ENCODE results near the gene ENDOG.
"Not testable (repeated sequence)": the region's sequence is repeated elsewhere in the genome, so short reads cannot be mapped to it uniquely, and the experiment has no call there.

The ENDOG gene

DNA sequence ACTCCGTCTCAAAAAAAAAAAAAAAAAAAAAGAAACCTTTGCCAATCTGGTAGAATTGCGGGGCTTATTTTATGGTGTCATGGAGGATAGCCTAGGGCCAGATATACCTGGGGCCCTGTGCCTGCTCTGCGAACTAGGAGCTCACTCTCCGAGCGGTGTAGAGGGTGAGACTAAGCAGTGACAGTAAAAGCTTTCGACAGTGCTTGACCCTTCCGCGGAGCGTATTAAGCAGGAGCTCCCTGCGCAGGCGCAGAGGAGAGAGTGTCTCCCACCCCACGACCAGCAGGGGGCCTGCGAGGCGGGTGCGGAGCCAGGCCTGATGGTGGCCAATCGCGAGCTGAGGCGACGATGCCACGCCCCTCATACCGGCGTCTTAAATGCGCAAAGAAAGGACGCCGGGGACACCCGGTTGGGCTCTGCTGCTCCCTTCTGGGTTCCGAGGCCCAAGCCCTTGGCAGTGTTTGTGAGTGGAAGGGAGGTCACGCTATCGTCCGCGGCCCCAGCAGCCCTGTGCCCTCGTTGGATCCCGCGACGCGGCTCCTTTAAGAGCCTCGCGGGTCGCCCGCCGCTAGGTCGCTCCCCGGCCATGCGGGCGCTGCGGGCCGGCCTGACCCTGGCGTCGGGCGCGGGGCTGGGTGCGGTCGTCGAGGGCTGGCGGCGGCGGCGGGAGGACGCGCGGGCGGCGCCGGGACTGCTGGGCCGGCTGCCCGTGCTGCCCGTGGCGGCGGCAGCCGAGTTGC is at the start of gene ENDOG:
Gene ENDOG (plus strand): TSS at position 402 of the 740 bp plus-strand sequence. CDS start 185 bp downstream, at position 587.
- DNase-seq (ENCODE audit: low spot score) = peak; percentile 99

DNA sequence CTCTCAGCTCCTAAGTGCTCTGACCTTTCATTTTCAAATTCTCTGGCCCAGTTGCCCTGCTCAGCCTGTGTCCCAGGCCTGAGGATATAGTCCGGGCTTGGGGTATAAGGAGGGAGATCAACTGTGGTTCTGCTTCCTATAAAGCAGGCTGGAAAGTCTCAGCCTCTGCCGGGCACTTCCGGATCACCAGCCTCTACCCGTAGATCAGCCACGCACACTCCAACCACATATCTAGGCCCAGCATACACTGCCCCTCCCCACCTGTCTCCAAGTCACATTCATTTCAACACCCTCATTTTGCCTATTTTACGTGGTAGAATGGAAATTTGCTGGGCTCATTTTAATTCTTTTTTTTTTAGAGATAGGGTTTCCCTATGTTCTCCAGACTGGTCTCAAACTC is 49.7 kb upstream of the ENDOG start:
- no peak for DNase-seq (ENCODE audit: low spot score)

DNA sequence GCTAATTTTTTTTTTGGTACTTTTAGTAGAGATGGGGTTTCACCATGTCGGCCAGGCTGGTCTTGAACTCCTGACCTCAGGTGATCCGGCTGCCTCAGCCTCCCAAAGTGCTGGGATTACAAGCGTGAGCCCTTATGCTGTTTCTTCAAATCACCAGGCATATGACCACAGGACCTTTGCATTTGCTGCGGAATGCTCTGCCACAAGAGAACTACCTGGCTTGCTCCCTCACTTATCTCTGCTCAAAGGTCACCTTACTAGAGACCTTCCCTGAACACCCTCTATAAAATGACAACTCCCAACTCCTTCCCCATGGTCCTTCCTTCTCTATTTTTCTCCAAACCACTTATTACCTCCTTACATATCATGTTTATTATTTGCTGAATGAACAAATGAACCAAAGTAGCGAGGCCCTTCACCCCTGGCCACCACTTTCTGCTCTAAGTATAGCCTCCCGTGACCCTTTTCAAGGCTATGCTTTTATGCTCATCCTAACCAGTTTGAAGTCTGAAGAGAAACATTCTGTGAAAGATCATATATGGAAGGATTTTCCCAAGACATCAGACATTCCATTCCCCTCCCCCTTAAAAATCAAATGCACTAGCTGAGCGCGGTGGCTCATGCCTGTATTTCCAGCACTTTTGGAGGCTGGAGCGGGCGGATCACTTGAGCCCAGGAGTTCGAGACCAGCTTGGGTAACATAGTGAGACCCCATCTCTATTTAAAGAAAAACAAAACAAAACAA is 47.8 kb upstream of the ENDOG start:
- no peak for DNase-seq (ENCODE audit: low spot score)

DNA sequence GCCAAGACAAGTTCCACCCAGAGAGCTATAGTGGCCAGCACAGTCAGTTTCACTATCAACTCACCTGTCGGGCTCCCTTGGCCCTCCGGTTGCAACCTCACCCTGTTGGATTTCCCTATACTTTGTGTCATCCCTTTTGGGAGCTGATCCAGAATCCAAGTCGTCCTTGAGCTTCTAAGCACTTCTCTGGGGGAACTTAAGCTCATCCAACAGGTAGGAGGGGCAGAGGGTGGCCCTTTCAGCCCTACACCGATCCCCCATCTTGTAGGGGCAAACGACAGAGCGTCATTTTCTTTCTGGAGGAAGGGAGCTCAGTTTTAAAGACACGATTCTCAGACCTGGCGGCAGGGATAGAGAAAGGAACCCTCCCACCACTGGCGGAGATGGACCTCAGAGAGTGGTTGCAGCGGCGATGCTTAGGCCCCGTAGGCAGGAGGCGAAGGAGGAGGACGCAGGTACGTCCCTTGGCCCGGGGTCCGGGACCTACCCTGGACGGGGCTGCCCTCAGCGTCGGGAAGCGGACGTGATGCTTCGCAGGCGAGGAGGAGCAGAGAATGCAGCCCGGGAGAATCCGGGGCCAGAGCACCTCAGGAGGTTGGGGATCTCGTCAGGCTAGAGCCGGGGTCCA is 47.1 kb upstream of the ENDOG start:
- peak; percentile 43 for DNase-seq (ENCODE audit: low spot score)

DNA sequence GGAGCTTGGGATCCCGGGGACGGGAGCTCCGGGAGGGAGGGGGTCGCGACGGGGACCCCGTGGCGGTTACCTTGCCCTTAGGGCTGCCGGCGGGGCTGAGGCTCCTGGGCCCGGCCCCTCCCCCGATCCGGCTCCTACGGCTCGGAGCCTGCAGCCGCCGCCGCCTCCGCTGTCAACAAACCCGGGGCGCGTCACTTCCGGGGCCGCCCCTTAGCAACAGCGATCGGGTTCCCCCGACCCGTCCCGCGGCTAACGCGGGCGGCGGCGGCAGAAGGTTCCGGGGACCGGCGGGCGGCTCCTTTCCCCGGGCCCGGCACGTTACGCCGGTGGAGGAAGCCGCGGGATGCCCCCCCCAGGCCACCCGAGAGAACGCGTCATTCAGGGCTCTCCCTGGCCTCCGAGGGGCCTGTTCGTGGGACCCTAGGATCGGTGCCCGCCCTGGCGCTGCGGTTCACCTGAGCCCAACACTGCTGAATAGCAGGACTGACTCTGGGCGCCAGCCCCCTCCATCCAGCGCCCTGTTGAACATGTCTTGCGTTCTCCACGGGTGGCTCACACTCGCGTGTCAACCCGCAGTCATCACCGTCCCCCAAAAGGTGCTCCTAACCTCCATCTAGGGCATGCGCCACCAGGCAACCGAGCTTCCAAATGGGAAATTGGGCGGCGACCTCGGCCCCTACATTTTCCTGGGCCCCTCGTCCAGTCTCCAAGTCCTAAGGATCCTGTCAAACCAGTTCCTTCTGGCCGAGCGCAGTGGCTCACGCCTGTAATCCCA is 46.4 kb upstream of the ENDOG start, which contains the start of gene ZER1:
Gene ZER1 (minus strand): TSS at position 183 of the 775 bp plus-strand sequence. CDS start 16,362 bp downstream, outside the sequence.
- DNase-seq (ENCODE audit: low spot score) = peak; percentile 97

DNA sequence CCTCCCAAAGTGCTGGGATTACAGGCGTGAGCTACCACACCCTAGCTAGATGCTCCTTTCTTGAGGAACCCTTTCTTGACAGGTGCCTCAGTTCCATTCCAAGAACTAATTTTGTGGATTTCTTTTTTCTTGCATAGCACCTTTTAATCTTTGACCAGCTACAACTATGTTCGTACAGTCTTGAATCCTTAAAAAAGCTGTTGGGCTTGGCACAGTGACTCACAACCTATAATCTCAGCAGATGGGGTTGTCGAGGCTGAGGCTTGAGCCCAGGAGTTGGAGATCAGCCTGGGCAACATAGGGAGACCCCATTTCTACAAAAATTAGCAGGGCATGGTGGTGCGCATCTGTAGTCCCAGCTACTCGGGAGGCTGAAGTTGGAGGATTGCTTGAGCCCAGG is 45.3 kb upstream of the ENDOG start:
- DNase-seq (ENCODE audit: low spot score) = no peak

DNA sequence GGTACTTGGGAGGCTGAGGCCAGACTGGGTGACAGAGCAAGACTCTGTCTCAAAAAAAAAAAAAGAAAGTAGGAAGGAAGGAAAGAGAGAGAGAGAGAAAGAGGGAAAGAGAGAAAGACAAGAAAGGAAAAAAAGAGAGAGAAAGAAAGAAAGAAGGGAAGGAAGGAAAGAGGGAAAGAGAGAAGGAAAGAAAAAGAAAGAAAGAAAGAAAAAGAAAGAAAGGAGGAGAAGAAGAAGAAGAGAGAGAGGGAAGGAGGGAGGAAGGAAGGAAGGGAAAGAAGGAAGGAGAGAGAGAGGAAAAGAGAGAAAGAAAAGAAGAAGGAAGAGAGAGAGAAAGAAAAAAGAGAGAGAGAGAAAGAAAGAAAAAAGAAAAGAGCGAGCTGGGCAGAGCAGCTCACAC is 43.5 kb upstream of the ENDOG start:
- no peak for DNase-seq (ENCODE audit: low spot score)

DNA sequence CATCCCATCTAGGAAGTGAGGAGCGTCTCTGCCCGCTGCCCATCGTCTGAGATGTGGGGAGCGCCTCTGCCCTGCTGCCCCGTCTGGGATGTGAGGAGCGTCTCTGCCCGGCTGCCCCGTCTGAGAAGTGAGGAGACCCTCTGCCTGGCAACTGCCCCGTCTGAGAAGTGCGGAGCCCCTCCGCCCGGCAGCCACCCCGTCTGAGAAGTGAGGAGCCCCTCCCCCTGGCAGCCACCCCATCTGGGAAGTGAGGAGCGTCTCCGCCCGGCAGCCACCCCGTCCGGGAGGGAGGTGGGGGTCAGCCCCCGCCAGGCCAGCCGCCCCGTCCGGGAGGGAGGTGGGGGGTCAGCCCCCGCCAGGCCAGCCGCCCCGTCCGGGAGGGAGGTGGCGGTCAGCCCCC is 38.2 kb upstream of the ENDOG start:
- DNase-seq (ENCODE audit: low spot score) = not testable (repeated sequence)

DNA sequence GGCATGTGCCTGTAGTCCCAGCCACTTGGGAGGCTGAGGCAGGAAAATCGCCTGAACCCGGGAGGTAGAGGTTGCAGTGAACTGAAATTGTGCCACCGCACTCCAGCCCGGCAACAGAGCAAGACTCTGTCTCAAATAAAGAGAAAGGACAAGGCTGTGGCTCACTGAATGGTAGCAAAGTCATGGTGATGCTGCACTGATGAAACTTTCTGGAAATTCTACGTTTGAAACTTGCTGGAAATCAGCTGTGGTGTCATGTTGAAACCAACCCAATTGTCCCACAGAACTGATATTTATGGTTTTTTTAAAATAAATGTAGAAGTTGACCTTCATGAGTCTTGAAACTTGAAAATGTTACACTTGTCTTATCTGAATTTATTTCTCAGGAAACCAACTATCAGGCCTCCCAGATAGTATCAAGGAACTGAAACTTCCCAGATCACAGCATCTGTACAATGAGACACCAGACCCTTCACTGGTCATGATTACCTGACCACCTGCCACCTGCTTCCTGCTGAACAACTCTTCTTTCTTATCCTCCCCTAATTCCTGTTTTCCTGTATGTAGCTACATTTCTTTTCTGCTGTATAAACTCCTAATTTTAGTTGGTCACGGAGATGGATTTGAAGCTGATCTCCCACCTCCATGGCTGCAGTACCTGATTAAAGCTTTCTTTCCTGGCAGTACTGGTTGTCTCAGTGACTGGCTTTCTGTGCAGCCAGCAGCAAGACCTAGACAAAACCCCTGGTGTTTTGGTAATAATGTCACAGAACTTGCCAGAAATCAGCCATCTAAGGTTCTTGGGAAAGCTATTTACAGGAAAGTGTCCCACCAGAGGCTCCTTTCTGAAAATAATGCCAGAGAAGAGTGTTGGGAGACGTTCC is 36.9 kb upstream of the ENDOG start:
- DNase-seq (ENCODE audit: low spot score) = no peak

DNA sequence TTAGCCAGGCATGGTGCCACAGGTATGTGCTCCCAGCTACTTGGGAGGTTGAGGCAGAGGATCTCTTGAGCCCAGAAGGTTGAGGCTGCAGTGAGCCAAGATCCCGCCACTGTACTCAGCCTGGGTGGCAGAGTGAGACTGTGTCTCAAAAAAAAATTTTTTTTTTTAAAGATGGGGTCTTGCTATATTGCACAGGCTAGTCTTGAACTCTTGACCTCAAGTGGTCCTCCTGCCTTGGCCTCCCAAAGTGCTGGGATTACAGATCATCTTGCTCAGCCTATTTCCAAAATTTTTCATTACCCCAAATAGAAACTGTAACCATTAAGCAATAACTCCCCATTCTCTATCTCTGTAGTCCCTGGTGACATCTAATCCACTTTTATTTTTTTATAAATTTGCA is 35.6 kb upstream of the ENDOG start:
- no peak for DNase-seq (ENCODE audit: low spot score)

DNA sequence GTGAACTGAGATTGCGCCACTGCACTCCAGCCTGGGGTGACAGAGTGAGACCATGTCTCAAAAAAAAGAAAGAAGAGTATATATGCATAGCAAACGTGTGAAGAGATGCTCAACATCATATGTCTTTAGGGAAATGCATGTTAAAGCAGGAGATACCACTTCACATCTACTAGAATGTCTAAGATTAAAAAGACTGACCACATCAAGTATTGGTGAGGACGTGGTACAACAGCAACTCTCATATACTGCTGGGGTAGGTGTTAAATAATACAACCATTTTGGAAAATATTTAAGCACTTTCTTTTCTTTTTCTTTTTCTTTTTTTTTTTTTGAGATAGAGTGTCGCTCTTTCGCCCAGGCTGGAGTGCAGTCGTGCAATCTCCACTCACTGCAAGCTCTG is 32.9 kb upstream of the ENDOG start:
- no peak for DNase-seq (ENCODE audit: low spot score)

DNA sequence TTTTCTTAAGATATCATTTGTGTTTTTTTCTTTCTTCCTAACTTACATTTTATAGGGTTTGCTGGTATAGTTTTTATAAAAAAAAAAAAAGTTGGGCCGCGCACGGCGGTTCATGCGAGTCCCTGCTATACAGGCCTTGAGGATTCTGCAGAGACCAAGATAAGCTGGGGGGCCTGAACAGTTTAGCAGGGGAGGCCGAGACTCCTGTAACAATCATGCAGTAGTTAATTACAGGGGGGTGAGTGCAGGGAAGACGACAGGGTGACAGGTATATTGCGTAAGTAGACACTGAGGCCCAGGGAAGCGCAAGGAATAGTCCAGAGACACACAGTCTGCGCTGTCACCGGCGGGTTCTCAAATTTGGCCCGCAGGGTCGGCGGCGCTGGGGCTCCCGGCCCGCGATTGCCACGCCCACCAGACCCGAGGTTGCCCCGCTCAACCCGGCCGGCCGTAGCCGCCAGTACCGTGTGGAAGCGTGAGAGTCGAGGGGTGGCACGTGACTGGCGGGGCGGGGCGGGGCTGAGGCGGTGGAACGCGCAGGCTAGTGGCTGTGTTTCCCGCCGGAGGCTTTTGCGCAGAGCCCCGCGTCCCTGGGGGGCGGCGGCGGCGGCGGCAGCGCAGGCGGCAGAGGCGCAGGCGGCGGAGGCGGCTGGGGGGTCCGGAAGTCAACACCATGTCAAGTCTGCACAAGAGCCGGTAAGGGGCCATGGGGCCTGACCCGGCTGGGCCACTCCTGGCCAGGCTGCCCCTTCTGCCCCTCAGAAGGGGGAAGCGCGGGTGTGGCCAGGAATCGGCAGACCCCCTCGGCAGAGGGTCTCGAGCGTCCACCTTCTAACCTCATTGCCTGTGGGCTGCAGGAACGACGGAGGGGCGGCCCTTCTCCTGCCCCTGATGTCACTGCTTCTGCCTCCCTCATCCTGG is 31.4 kb upstream of the ENDOG start, which contains the start of gene TBC1D13:
Gene TBC1D13 (plus strand): TSS at position 573 of the 921 bp plus-strand sequence. CDS start 101 bp downstream, at position 674.
- peak; percentile 97 for DNase-seq (ENCODE audit: low spot score)

DNA sequence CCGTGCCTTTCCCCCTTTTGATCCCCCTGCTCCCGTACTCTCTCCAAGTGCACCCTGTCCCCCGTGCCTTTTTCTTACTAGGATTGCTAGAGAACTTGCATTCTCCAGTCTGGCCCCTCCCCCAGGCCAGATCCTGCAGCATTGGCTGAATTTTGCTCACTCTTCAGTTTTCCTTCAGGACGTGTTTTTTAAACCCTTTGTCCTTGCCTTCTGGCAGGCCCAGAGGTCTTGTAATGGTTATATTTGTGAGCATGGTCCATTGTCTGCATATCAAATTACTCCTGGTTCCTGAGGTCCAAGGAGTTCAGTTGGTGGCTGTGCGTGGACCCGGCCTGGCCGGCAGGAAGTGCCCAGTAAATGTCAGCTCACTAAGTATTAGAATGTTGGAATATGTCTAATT is 30.6 kb upstream of the ENDOG start:
- DNase-seq (ENCODE audit: low spot score) = no peak

DNA sequence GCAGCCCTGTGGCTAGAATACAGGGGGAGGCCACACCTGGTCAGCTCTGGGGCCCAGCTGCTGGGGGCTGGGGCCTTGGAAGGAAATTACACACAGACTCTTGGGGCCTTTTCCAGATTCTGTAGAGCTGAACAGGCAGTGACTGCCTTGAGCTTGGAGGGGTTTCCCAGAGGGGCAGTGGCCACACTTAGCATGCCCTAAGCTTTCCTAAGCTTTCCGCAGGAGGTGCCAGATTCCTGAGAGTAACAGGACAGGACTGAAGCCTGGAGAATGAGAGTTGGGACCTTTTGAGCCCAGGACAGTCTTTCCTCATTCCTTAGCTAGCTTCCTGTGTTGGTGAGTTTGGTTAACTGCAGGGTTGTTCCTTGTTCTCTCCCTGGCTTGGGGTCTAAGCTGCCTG is 29.9 kb upstream of the ENDOG start:
- no peak for DNase-seq (ENCODE audit: low spot score)

DNA sequence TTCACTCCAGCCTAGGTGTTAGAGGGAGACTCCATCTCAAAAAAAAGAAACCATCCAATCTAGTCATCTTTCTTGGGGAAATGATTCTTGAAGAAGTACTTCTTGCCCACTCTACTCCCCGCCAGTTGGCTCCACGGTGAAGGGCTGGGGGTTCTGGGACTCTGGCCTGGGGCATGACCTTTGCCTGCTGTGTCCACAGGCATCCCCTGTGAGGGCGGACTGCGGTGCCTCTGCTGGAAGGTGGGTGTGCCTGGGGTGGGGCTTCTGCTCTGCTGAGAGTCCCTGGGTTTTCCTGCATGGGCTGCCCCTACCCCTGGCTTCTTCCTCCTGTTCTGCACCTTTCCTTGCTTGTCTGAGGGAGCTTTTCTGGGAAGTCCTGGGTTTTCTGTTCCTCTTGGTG is 27.8 kb upstream of the ENDOG start:
- no peak for DNase-seq (ENCODE audit: low spot score)

DNA sequence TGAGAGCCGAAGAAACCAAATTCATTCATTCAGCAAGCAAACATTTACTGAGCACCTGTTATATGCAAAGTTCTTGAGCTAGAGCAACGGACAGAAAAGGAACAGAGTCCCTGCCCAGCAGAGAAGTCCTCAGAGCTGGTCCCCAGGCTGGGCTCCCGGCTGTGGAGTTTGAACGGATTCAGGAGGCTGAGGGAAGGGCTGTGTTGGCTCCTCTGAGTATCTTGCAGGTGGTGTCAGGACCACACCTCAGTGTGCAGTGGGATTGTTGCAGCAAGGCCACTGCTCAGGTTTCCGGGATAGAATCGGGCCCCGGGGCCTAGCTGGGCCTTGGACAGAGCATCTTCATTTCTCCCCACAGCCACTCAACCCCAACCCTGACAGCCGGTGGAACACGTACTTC is 26.2 kb upstream of the ENDOG start:
- DNase-seq (ENCODE audit: low spot score) = no peak

DNA sequence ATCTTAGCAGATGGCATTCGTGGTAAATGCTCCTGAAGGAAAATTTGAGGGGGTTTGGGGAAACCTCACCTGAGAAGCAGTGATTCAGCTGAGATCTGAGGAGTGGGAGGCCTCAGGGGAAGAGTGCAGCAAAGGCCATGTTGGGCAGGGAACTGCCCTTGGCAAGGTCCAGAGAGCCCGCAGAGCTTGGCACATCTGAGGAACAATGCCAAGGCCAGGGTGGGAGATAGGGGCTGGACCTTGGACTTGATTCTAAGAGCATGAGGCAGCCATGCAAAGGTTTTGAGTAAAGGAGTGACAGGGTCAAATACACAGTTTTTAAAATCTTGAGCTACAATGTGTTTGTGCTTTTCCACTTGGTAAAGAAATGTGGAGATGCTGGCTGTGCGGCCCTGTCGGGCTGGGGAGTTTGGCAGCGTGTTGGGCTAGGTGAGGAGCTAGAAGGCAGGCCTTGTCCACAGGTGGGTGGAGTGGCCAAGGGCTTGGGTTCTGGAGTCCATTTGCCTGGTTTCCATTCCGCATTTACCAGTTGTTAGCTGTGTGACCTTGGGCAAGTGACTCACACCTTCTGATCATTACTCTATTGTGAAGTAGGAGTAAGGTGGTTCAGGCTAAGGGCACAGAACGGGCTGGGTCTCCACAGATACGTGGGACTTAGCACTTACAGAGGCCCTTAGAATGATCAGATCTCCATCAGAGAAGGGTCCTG is 25.2 kb upstream of the ENDOG start:
- DNase-seq (ENCODE audit: low spot score) = no peak

DNA sequence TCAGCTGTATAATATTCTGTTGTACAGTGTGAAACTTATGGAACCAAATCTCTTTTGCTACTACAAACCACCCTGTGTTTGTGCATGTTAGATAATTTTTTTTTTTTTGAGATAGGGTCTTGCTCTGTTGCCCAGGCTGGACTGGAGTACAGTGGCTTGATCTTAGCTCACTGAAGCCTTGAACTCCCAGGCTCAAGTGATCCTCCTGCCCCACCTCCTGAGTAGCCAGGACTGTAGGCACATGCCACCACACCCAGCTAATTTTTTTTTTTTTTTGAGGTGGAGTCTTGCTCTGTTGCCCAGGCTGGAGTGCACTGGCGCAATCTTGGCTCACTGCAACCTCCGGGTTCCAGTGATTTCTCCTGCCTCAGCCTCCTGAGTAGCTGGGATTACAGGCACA is 23.3 kb upstream of the ENDOG start:
- not testable (repeated sequence) for DNase-seq (ENCODE audit: low spot score)

DNA sequence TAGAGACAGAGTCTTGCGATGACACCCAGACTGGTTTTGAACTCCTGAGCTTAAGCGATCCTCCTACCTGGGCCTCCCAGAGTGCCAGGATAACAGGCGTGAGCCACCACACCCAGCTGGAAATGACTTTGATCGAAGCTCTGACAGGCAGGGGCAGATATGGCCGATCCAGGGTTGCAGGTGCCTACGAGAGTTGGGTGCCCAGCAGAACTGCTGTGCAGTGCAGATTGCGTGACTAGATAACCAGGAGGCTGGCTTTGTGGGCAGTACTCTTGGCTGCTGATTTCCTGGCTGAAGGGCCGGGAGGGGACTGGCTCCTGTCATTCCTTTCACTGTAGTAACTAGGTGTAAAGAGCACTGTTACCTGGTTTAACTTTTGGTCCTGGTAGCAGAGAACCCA is 19.4 kb upstream of the ENDOG start:
- no peak for DNase-seq (ENCODE audit: low spot score)

Measured in HuH-7 (cell line).